Measurements from ENCODE around the gene DMP1. TPM values are rescaled to one million over a fixed set of nuclear protein-coding genes. Genes with fewer than 3 reads are reported as not detected.

Gene DMP1, protein sequence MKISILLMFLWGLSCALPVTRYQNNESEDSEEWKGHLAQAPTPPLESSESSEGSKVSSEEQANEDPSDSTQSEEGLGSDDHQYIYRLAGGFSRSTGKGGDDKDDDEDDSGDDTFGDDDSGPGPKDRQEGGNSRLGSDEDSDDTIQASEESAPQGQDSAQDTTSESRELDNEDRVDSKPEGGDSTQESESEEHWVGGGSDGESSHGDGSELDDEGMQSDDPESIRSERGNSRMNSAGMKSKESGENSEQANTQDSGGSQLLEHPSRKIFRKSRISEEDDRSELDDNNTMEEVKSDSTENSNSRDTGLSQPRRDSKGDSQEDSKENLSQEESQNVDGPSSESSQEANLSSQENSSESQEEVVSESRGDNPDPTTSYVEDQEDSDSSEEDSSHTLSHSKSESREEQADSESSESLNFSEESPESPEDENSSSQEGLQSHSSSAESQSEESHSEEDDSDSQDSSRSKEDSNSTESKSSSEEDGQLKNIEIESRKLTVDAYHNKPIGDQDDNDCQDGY
- total RNA-seq, result not detected in 2 replicates

DNA sequence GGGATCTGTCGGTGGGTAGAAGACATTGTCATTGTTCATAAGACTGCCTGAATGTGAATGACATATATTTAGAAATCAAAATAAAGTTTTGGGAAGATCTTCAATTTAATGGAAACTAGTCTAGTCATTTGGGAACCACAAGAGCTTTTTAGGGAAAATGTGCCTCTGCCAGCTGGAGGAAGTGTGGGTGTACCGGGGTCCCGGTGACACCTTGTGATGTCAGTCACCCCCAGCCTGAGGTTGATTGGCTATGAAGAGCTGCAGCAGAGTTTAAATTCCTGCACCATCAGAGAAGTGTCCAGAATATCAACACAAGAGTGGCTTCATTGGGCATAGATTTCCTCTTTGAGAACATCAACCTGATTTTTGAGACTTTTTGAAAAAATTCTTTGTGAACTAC lies at the start of gene DMP1:
Gene DMP1 (plus strand): TSS at position 301 of the 400 bp plus-strand sequence. CDS start 6,213 bp downstream, outside the sequence.
- no peak for DNase-seq (ENCODE audit: low read depth in 2 of 2)

DNA sequence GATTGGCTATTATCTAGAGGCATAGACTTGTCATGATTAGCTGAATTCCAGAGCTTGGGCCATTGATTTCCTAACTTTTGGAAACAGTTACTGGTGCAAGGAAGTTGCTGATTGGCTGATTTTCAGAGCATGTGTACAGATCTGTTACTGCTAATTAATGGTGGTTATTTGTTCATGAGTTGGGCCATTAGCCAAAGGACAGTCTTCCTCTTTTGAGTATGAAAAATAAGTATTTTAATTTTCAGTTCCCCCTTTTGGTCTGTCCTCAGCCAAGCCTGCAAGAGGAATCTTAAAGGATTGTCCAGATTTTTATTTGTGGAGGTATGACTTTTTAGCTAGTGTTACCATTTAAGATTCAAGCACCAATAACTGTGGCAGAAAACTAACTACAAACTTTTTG lies 48.7 kb upstream of the DMP1 start:
- no peak for DNase-seq (ENCODE audit: low read depth in 2 of 2)

DNA sequence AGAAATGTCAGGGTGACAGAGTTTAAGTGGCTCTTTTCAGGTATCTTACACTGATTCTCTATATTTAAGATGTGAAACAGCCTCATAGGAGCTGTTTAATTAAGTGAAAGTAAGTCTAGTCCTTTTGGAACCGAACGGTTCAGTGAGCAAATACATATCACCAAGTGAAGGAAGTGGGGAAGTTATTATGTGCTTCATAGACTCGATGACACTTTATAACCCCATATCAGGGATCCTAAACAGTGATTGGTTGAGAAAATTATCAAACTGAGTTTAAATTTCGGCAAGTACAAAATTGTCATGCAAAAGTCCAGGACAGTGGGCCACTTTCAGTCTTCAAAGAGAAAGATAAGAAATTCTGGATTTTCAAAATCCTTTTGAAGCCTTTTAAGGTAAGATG lies 41.9 kb upstream of the DMP1 start, which contains the start of gene DSPP:
Gene DSPP (plus strand): TSS at position 301 of the 400 bp plus-strand sequence. CDS start 2,380 bp downstream, outside the sequence.
- DNase-seq (ENCODE audit: low read depth in 2 of 2), result no peak

DNA sequence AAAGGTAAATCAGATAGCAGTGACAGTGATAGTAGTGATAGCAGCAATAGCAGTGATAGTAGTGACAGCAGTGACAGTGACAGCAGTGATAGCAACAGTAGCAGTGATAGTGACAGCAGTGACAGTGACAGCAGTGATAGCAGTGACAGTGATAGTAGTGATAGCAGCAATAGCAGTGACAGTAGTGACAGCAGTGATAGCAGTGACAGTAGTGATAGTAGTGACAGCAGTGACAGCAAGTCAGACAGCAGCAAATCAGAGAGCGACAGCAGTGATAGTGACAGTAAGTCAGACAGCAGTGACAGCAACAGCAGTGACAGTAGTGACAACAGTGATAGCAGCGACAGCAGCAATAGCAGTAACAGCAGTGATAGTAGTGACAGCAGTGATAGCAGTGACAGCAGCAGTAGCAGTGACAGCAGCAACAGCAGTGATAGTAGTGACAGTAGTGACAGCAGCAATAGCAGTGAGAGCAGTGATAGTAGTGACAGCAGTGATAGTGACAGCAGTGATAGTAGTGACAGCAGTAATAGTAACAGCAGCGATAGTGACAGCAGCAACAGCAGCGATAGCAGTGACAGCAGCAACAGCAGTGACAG lies 35.7 kb upstream of the DMP1 start:
- DNase-seq (ENCODE audit: low read depth in 2 of 2), result no peak

DNA sequence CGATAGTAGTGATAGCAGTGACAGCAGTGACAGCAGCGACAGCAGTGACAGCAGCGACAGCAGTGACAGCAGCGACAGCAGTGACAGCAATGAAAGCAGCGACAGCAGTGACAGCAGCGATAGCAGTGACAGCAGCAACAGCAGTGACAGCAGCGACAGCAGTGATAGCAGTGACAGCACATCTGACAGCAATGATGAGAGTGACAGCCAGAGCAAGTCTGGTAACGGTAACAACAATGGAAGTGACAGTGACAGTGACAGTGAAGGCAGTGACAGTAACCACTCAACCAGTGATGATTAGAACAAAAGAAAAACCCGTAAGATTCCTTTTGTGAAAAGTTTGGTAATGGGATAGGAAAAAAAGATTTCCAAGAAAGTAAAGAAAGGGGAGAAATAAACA lies 33.8 kb upstream of the DMP1 start:
- no peak for DNase-seq (ENCODE audit: low read depth in 2 of 2)

DNA sequence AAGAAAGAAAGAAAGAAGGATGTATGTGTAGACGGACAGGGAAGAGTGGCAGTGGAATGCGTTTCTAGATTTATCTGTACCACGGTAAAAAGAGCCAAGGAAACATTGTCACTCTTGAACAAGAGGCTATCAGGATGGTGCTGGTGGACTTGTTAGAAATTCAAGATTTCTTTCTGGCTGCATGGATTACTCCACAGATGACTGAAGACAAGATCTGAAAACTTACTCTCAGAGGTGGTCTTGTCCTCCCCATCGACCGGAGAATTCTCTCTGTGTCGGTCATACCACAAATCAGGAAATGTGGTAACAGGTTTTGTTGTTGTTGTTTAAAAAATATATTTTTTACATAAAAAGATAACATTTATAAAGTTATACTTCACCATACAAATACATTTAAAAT lies 30.0 kb upstream of the DMP1 start:
- DNase-seq (ENCODE audit: low read depth in 2 of 2), result no peak

DNA sequence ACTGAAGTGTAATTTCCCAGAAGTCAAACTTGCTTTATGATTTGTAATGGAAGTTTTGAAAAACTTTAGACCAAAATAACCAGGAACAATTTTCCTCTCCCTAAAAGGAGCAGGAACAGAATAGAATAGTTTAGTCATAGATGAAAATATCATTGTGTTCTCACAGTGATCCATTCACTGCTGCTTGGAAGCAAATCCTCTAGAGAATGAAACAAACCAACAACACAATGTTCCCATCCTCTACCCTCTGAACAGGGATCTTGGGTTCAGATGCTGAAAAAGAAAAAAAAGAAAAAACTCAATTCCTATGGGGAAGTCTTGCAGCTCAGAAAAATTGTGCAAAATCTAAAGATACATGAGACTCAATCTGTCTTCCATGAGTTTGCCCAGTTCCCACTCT lies 29.6 kb upstream of the DMP1 start:
- no peak for DNase-seq (ENCODE audit: low read depth in 2 of 2)

DNA sequence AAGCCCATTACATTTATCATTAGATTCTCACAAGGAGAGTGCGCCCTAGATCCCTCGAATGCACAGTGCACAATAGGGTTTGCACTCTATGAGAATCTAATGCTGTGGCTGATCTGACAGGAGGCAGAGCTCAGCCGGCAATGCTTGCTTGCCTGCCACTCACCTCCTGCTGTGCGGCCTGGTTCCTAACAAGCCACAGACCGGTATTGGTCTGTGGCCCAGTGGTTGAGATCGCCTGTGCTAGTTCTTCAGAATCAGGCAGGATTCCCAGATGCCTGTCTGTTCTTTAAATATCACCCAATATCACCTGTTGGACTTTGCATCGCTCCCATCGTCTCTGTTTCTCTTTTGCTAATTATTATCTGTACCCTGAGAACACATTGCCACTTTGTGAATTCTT lies 27.8 kb upstream of the DMP1 start:
- no peak for DNase-seq (ENCODE audit: low read depth in 2 of 2)

DNA sequence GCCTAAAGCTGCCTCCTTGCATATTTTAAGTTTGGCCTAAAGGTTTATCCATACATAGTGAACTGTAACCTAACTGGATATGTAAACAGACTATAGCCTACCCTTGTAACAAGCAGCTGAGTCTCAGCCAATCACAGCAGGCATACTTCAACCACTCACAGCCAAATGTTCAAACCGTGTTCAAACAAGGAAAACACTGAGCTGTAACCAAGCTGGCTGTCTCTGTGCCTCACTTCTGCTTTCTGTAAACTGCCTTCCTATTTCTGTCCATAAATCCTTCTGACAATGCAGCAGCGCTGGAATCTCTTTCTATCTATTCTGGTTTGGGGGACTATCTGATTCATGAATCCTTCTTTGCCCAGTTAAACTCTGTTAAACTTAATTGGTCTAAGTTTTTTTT lies 25.4 kb upstream of the DMP1 start:
- no peak for DNase-seq (ENCODE audit: low read depth in 2 of 2)

DNA sequence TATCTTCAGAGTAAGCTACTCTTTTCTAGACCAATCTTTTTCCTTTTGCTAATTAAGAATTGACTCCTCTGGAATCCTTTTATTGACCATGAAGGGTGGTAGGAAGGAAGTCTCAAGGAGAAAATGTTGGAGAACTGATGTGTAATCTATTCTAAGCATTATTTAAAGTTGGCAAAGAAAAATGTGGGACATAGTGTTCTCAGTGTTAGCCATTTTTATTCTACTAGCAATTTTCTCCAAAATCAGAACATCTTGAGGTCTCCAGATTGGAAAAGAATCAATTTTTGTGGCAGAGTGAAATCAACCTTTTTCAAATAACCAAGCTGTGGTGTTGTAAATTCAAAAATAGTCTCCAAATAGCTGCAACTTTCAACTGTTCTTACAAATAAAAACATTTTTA lies 18.4 kb upstream of the DMP1 start:
- DNase-seq (ENCODE audit: low read depth in 2 of 2), result no peak

DNA sequence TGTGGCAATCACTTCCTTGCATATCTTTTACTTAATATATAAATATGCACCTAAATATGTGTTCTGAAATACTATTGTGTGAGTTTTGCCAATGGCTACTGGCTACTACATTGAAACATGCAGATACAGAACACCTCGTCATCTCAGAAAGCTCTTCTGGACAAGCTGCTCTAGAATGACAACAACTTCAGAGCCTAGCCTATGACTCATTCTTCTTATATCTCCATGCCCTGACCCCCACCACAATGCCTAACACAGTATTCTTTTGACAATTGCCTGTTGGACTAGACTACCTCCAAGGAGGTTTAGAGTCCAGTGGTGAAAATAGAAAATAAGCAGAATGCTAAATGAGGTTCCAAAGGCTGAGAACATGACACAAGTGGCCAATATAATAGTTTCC lies 17.6 kb upstream of the DMP1 start:
- peak in 1 of 2 donors; percentile 1 for DNase-seq (ENCODE audit: low read depth in 2 of 2)

DNA sequence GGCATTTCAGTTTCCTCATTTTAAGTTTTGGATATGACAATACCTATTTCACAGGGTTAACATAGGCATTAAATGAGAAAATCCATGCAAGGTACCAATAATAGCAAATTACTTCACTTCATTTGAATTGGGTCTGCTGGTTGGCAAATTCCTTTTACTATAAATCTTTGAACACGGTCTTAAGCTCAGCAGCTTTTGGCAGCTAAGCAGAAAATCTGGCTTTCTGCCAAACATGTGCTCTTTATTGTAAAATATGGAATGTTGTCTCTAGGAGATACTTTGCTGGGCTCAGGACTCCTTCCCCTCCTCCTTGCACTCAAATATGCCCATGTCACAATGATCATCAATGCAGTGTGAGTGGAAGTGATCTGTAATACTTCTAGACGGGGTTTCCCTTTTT lies 16.8 kb upstream of the DMP1 start:
- DNase-seq (ENCODE audit: low read depth in 2 of 2), result peak; percentile 40 to 44

DNA sequence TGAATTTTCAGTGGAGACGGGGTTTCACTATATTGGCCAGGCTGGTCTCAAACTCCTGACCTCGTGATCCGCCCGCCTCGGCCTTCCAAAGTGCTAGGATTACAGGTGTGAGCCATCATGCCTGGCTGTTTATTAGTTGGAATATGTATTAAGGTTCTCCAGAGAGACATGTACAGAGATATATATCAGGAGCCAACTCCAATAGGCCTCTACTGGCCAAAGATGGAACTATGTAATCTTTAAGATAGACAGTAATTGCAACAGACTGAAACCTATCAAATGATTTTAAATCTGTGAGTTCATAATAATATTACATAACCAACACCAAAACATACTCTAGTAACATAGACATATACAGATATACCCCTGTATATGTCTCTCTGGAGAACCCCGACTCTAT lies 5.8 kb upstream of the DMP1 start:
- DNase-seq (ENCODE audit: low read depth in 2 of 2), result no peak

DNA sequence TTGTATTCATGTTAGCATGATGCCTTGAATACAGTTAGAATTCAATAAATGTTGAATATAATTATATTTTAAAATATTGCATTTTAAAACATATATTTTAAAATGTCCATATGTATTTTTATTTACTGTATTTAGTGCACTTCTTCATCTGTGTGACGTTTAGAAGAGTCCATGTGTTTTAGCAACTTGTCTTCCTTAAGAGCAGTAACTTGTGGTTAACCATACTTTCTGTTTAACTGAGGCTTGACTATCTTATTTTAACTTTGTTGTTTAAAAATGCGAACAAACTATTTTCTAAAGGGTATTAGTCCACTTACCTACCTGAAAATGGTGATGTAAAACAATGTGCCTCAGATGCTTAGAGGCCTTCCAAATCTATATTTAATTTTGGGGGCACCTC lies 858 bp downstream of the DMP1 start:
- DNase-seq (ENCODE audit: low read depth in 2 of 2), result no peak

DNA sequence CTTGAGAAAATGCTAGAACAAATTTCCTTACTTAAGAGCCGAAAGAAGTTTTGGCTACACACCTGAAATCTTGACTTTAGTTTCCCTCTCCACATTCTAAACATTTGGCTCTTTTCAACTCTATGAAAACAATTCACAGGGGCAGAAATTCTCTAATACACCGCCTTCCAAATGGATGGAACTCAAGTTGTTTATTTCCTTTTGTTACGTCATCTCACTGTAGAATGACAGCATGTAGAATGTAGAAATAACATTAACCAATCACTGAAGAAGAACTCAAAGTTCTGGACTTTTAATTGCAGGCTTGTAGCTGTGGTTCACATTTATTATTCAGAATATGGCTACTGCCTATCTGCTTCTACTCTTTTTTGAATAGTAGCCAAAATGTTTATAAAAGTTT lies 1.9 kb downstream of the DMP1 start:
- DNase-seq (ENCODE audit: low read depth in 2 of 2), result no peak

DNA sequence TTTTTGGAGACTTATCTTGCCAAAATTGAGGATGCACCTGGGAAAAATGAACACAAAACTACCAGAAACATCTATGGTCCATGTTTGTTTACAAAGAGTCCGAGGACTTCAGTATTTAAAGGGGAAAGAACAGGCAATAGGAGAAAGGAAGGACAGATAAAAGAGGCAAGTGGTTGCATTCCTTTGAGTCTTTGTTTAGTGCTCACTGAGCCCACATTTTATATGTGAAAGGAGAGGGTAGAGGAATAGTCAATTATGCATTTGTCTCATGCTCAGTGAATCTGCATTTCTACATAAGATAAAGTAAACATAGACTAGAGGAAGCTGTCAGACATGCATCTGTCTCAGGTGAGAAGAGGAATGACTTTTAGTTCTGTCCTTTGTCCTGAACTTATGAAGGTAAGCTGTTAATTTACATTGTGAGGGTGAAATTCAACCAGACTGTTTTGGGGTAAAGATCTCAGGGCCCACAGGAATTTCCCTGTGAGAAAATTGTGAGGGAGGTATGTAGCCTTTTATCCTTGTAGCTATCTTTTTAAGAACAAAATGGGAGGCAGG lies 4.5 kb downstream of the DMP1 start:
- no peak for DNase-seq (ENCODE audit: low read depth in 2 of 2)

DNA sequence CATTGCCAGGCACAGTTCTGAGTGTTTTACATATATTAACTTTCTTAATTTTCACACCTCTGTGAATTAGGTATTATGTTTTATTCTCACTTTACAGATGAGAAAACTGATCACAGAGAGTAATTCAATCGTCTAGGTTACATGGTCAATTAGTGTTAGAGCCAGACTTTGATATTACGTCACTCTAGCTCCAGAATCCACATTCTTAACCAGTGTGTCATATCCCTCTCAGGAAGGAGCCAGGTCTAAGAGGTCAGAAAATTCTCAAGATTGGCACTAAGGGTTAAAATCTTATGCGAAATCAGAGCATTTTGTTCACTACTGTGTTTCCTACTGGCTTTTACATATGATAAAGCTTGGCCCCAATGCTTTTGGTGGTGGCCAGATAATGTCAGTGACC lies 7.4 kb downstream of the DMP1 start:
- DNase-seq (ENCODE audit: low read depth in 2 of 2), result peak; percentile 57 to 89

DNA sequence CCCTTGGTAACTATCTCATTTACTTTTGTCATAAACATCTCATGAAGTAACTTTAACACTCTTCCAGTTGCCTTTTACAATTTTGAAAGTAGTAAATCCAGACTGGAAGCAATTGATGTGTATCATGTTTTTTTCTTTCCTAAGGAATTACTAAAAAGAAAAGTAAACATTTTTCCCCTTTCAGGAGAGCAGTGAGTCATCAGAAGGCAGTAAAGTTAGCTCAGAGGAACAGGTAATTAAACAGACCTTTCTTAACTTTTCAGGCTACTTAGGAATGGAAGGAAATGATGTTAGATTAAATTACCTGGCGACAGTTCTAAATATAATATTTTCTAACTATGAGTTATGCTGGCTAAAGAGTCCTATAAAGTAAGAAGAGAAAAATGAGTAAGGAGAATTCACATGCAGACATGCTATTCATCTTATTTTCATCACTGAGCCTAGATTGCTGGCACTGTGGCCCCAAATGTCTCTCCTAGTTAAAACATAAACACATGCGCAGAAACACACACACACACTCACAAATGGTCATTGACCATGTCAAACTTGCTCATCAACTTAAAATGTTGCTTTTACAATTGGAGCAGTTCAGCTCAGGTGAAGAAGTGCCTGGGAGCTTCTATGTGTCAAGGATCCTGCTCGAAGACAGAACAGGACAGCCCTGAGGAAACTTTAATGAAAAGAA lies 9.3 kb downstream of the DMP1 start:
- peak in 1 of 2 donors; percentile 4 for DNase-seq (ENCODE audit: low read depth in 2 of 2)

DNA sequence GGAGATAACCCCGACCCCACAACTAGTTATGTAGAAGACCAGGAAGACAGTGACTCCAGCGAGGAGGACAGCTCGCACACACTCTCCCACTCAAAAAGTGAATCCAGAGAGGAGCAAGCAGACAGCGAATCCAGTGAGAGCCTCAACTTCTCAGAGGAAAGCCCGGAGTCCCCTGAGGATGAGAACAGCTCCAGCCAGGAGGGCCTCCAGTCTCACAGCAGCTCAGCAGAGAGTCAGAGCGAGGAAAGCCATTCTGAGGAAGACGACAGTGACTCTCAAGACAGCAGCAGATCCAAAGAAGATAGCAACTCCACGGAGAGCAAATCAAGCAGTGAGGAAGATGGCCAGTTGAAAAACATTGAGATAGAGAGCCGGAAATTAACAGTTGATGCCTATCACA lies 12.8 kb downstream of the DMP1 start:
- DNase-seq (ENCODE audit: low read depth in 2 of 2), result no peak

DNA sequence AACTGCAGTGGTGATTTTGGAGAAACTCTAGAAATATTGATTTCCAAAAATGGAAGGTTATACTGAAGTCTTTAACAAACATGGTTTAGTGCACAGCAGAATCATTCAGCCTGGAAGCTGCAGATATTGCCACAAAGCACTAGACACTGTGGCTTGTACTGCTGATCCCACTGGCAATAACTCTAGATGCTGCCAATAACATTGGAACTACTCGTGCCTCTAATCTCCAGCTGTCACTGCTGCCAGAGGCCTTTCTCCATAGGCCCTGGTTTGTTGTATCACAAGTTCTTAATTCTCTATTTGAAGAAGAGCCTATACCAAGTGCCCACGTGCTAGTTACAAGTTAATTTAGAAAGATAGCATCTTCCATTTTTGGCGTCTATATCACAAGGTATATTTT lies 19.3 kb downstream of the DMP1 start:
- DNase-seq (ENCODE audit: low read depth in 2 of 2), result no peak

DNA sequence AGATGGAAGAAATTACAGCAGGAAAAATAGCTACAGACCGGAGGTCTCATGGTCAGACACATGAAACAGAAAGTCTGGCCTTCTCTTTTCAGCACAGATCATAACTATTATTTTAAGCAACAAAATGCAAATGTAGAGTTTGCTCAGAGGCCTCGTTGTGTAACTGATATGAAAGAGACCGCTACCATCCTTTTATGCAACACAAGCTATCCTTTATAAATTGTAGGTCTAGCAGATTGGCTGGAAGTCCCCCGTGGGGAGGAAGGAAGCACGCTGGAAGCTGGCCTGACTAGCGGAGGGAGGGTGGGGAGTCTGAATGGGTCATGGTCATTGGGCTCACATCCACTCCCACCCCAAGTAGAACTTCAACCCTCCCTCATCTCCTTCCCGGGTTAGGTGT lies 27.7 kb downstream of the DMP1 start:
- peak in 1 of 2 donors; percentile 6 for DNase-seq (ENCODE audit: low read depth in 2 of 2)
